Activated effector memory CD4-positive, alpha-beta T cell treated with Interleukin-2 at 50 U/mL for 16 hours (primary cell): Measurements from ENCODE around the gene SFXN4.

Source experiments
- DNase-seq: peaks from one replicate; pipeline ENCODE4 v3.0.0-alpha.2; 2020

The SFXN4 gene

GRCh38 chr10:119165171-119166117 is at the start of gene SFXN4:
Gene SFXN4, minus strand, starts transcription at chr10:119165714. Its CDS starts 67 bp downstream, at chr10:119165647.
- peak; percentile 79 for DNase-seq

DNA sequence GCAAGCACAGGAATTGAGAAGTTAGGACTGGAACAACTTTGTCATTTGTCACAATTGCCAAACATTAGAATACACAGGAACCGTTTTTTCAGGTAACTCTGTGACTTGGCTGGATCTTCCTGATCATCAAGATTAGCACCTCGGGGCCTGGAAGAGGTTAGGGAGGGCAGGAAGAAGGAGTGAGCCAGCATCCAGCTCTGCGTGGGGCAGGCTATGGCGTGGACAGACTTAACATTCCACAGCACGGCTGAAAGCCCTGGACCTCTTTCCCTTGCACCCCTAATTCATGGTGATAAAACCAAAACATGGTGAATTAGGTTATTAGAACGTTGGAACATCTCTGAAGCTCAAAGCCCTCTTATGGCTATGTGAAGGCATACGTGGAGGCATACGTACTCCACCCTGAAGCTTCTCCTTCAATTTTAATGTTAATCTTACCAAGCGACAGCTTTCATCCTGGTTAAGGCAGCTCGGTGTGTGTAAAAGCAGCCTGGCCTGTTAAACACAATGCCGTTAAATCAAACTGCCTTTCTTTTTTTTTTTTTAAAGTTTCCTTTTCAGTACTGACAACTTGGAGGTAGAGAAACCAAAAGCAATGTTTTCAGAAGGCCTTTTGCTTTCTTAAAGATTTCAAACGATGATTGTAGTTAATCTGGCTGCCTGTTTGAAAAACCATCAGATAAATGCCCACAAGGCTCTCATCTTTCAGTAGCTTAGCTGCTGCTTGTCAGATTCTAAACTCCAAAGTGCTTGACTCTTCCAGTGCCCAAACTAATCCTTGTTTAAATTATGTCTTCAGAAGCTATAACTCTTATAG is 46.3 kb upstream of the SFXN4 start:
- no peak for DNase-seq

GRCh38 chr10:119211176-119211575 is 45.7 kb upstream of the SFXN4 start:
- DNase-seq, result no peak

DNA sequence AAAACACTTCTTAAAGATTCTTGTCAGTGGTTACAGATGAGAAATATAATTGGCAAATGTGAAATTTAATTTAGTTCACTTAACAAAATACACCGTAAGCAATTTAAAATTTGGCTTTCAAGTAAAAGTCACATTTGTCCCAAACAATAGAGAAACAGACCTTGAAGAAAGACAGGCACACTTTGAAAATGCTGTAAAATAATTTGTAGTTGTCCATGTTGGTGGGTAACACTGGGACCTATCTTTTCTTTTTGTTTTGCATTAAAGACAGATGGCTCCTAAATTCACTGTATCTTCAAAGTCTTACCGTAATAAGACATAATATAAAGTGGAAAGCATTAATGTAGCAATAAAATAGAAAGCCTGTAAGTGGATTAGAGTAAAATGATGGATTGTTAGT is 45.1 kb upstream of the SFXN4 start:
- DNase-seq, result no peak

DNA sequence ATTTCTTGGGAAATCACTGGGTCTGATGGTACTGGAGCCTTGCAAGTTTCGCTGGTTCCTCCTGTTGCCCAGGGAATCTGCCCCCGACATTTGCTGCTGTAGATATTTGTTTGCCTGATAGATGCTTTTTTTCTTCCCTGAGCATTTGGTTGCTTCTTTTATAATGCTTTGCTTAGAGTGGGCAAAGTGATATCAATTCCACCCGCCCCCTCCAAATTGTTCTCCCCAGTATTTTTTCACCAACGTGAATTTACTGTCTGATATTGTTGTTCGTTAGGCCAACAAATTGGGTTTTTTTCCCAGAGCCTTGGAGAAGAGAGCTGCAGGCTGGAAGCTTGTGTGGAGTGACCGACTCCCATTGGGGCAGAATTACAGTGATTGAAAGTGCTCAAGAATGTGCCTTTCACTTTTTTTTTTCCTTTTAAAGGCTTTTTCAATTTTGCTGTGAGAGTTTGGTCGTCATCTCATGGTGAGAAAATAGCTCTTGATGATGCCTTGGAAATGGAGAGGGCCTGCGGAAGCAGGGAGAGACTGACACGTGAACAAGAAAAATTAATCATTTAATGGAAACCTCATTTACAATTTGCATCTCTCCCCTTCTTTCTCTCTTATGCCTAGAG is 44.3 kb upstream of the SFXN4 start:
- DNase-seq, result no peak

DNA sequence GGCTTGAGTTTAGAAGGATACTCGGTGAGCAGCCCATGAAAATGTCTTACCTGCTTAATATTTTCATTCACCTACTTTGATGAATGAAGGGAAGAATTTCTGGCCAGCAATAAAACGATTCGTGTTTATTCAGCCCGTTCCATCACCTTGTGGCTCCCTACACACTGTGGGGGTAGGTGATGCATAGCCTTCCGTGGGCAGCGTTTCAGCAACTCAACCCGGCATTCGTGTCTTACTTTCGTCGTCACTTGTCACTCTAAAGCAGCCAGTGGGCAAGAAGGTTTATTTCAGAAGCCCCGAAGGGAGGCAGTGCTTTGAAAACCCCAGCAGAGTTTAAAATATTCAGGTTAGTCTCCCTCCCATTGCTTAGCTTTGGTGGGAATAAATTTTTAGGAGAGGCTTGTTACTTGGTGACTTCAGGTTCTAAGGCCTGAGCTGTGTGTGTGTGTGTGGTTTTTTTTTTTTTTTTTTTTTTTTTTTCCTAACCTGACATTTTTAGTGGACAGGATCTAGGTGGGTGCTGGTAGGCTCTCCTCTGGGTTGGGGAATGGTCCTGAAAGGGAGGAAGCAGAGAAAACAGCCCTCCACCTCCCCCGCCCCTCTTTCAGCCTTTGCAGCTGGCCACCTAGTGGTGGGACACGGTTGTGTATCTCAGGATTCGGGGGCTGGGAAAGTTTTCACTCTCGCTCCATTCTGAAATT is 43.7 kb upstream of the SFXN4 start:
- DNase-seq, result peak; percentile 34

GRCh38 chr10:119208553-119208940 is 43.0 kb upstream of the SFXN4 start:
- no peak for DNase-seq

- peak; percentile 27 for DNase-seq
Observed at GRCh38 chr10:119207713-119208552, 42.4 kb upstream of the SFXN4 start.

DNA sequence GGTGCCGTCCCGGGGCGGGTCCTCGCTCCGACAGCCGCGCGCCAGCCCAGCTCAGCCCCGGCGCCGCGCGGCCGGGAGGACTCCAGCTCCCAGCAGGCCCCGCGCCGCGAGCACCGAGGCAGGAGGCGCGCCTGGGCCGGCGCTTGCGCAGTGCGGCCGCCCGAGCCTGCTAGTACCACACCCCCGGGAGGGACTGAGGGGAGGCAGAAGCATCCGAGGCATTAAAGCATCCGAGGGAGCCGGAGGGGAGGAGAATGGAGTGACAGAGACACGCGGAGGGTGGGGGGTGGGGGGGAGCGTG is 41.8 kb upstream of the SFXN4 start, which contains the start of gene GRK5:
GRK5 (plus strand) TSS at position 206 of the 301 bp plus-strand sequence. CDS start 347 bp downstream, outside the sequence.
- DNase-seq, result peak; percentile 93

DNA sequence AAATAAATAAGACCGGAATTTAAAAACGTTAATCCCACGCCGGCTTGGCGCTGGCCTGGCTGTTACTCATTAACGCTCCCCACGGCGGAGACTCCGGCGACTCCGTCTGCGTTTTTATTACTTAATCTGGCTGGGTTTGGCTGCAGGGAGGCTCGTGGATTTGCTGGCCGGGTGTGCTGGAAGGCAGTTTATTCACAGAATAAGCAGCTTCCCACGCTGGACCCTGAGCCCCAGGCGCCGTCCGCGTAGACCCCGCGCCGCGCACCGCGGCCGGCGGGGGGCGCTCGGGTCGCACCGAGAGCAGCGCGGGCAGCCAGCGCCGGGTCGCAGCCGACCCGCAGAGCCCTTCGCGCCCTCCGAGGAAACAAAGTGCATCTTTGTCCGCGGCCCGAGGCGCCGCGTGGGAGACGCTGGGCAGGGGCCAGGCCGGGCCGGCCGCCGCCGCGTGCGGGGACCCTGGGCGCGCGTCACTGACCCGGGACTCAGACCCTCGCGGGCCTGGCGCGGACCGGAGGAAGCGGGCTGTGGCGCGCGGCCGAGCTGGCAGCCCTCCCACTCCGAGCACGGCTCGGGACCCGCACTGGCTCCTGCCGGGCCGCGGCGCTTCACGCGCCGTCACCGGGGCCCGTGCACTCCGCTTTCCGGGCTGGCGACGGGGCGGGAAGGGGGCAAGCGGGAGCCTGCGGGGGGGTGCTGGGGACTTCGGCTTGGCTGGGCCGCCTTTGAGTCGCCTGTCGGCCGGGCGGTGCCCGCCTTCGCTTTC is 41.3 kb upstream of the SFXN4 start:
- peak; percentile 61 for DNase-seq

GRCh38 chr10:119205894-119206602 is 40.5 kb upstream of the SFXN4 start:
- DNase-seq, result peak; percentile 38

- no peak for DNase-seq
Observed at GRCh38 chr10:119203006-119203405, 37.5 kb upstream of the SFXN4 start.

DNA sequence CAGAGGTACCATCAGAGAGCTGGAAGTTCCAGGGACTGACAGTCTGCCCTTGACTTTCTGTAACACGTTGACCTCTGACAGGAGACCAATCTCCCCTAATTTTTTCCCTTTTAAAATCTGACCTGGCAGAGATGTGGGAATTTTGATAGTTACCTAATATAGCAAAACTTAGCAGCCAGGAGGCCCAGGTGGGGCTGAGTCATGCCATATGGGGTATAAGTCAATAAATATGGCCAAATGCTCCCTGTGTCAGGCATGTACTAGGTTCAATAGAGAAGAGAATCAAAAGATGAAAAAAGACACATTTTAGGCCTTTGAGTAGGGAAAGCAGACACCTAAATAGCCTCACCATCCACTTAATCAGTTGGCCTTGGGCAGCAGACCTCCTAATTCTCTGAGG is 35.7 kb upstream of the SFXN4 start:
- DNase-seq, result no peak

GRCh38 chr10:119199231-119199992 is 33.9 kb upstream of the SFXN4 start:
- DNase-seq, result no peak

- no peak for DNase-seq
Observed at GRCh38 chr10:119198438-119198837, 32.9 kb upstream of the SFXN4 start.

DNA sequence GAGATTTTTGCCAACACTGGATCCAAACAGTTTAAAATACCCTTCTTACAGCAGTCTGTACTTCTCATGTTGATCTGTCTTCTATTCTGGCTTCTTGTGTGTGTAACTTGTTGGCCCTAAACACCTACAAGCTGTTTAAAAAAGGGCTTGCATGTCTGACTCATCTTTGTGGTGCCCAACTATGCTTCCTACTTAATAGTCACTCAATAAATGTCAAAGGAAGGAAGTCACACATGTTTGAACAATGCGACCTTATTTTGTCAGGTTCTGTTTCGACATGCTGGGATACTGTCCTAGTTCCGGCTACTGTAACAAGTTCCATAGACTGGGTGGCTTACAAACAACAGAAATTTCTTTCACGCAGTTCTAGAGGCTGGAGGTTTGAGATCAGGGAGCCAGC is 32.4 kb upstream of the SFXN4 start:
- no peak for DNase-seq

GRCh38 chr10:119191881-119192280 is 26.4 kb upstream of the SFXN4 start:
- DNase-seq, result no peak

GRCh38 chr10:119190954-119191785 is 25.7 kb upstream of the SFXN4 start:
- DNase-seq, result no peak

DNA sequence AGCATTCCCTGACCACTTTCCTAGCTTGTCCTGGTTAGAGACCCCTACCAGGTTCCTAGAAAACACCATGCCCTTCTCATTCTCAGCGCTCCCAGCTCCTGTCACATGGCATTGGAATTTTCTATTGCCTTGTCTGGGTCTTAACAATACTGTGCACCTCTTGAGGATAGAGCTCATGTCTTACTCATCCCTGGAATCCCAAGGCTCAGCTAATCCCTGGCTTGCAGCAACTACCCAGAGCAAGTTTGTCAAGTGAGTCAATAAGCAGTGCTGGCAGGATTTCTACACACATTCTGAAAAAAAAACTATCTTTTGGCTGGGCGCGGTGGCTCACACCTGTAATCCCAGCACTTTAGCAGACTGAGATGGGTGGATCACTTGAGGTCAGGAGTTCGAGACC is 24.8 kb upstream of the SFXN4 start:
- no peak for DNase-seq
